ENCODE measurements around the gene DYRK4.

- TF ChIP-seq TARDBP (IDR thresholded peaks at IDR 0.05) (no peak), FOXA1 (IDR thresholded peaks at IDR 0.05) (no peak), SP1 (IDR thresholded peaks at IDR 0.05) (no peak), ELF4 (IDR thresholded peaks at IDR 0.05) (no peak), BHLHE40 (IDR thresholded peaks at IDR 0.05; ENCODE audit: borderline replicate concordance) (no peak), SUZ12 (IDR thresholded peaks at IDR 0.05) (no peak), PKNOX1 (IDR thresholded peaks at IDR 0.05) (no peak), LEF1 (IDR thresholded peaks at IDR 0.05; ENCODE audit: borderline replicate concordance) (no peak), ZNF384 (IDR thresholded peaks at IDR 0.05) (no peak), FOXM1 (IDR thresholded peaks at IDR 0.05; ENCODE audit: borderline replicate concordance) (no peak)
Measured at GRCh38 chr12:4591180-4591687, 29.2 kb downstream of the DYRK4 start.

Data from HEK293T (cell line).